K562 (cell line): Measurements from ENCODE around the gene GSTO2. TPM values are rescaled to one million over a fixed set of nuclear protein-coding genes. Genes with fewer than 3 reads are reported as not detected.

Source experiments
- ATAC-seq: fragments of 200-7000 bp; cut with Tn5 transposase; 3 replicates; pipeline ENCODE4 v1.9.1; 2020; ENCODE audit warnings: moderate library complexity
- BruUV-seq: library from RNA; stranded (reverse); fragments of 400-500 nt; replicated peaks from 2 replicates; lab custom pipeline; 2021; lab: Mats Ljungman, UMichigan
- CTCF ChIA-PET: fragments of 300-600 bp; formaldehyde crosslinking; extraction: SDS; loops from one replicate; lab custom pipeline; 2021; ENCODE audit warnings: low intra/inter-chr PET ratio; lab: Yijun Ruan, JAX
- POLR2A ChIA-PET: fragments of 300-600, 350-650 bp; sonication (Branson Sonifier 250); formaldehyde crosslinking; extraction: SDS; loops from one replicate; lab custom pipeline; 2021; ENCODE audit warnings: antibody characterized with exemption, inconsistent platforms; lab: Yijun Ruan, JAX
- DNase-seq, 4 experiments: peaks; one replicate each; pipeline versions ENCODE4 v3.0.0 to v3.0.0-alpha.2; 2011 to 2018; ENCODE audit warnings: low spot score in 3 of 4, mixed read lengths in 3 of 4; ENCODE audit errors: extremely low read depth in 1 of 4
- FAIRE-seq: peaks from 2 replicates; lab custom pipeline; 2011; peaks lifted over from hg19 to GRCh38; lab: Jason Lieb, UNC
- H2AFZ ChIP-seq: 2 replicates; pipeline ENCODE4 v1.6.0; 2011; ENCODE audit warnings: low read depth, low read length, control low read depth, inconsistent platforms
- H3K27ac ChIP-seq: fragments of 200-600 bp; 3 replicates; pipeline ENCODE4 v1.8.0; 2011; ENCODE audit warnings: low read depth, mild to moderate bottlenecking, control low read depth, inconsistent platforms, low read length, moderate library complexity, mixed read lengths; ENCODE audit errors: extremely low read depth
- H3K27me3 ChIP-seq, 2 experiments: fragments of 300-600 bp in 1 of 2; 2 replicates in 1 of 2; 3 replicates in 1 of 2; pipeline versions ENCODE4 v1.6.0 to v1.8.0; 2011; ENCODE audit warnings: inconsistent platforms in 2 of 2, low read length in 2 of 2, mild to moderate bottlenecking in 1 of 2, mixed read lengths in 1 of 2, moderate library complexity in 1 of 2; ENCODE audit not compliant: control insufficient read depth in 2 of 2, insufficient read depth in 2 of 2
- H3K36me3 ChIP-seq: fragments of 300-600 bp; 3 replicates; pipeline ENCODE4 v1.8.0; 2011; ENCODE audit warnings: mild to moderate bottlenecking, low read length, inconsistent platforms; ENCODE audit not compliant: control insufficient read depth, insufficient read depth
- H3K4me1 ChIP-seq, 2 experiments: fragments of 200-600 bp in 1 of 2; replicated peaks in 1 of 2; 2 replicates in 1 of 2; 3 replicates in 1 of 2; pipeline versions ENCODE4 v1.5.1 to v1.8.0; 2011; ENCODE audit warnings: inconsistent platforms in 2 of 2, low read length in 2 of 2, mild to moderate bottlenecking in 1 of 2, mixed read lengths in 1 of 2, moderate library complexity in 1 of 2; ENCODE audit not compliant: control insufficient read depth in 2 of 2, insufficient read depth in 2 of 2
- H3K4me2 ChIP-seq: 2 replicates; pipeline ENCODE4 v1.6.1; 2011; ENCODE audit warnings: low read length, control low read depth, inconsistent platforms, mixed read lengths; ENCODE audit not compliant: insufficient read depth
- H3K4me3 ChIP-seq: fragments of 200-600 bp; sonication (generic), shearing (Covaris generic); 2 replicates; pipeline ENCODE4 v1.5.1; 2016; ENCODE audit warnings: control low read depth, inconsistent platforms
- H3K79me2 ChIP-seq: fragments of 200-600 bp; 3 replicates; pipeline ENCODE4 v1.8.0; 2011; ENCODE audit warnings: low read length, inconsistent platforms; ENCODE audit not compliant: control insufficient read depth, insufficient read depth
- H3K9ac ChIP-seq, 2 experiments: 2 replicates each; pipeline versions ENCODE4 v1.6.0 to v1.6.1; 2011; ENCODE audit warnings: low read depth in 2 of 2, low read length in 2 of 2, control low read depth in 1 of 2, inconsistent platforms in 1 of 2, mild to moderate bottlenecking in 1 of 2, mixed read lengths in 1 of 2; ENCODE audit not compliant: insufficient read depth in 1 of 2
- H3K9me1 ChIP-seq: one replicate; pipeline ENCODE4 v1.6.0; 2011; ENCODE audit warnings: inconsistent platforms, mild to moderate bottlenecking, low read length, moderate library complexity; ENCODE audit not compliant: control insufficient read depth, insufficient read depth
- H3K9me3 ChIP-seq: replicated peaks from 2 replicates; pipeline ENCODE4 v1.5.1; 2011; ENCODE audit warnings: low read depth, low read length, inconsistent platforms; ENCODE audit not compliant: control insufficient read depth, insufficient read depth
- H4K20me1 ChIP-seq: replicated peaks from 2 replicates; pipeline ENCODE4 v1.6.1; 2011; ENCODE audit warnings: low read length, inconsistent platforms, mixed read lengths; ENCODE audit not compliant: control insufficient read depth, insufficient read depth
- ATF7 ChIP-seq: fragments of 450-650 bp; IDR thresholded peaks from 2 replicates; pipeline ENCODE4 v1.7.1; 2014; ENCODE audit warnings: mild to moderate bottlenecking, moderate library complexity
- CREM ChIP-seq: IDR thresholded peaks from 2 replicates; pipeline ENCODE4 v1.6.1; 2014; ENCODE audit warnings: antibody characterized with exemption, low read depth
- DMBX1 ChIP-seq: fragments of 250-450 bp; sonication (Bioruptor Pico); IDR thresholded peaks from 2 replicates; pipeline ENCODE4 v1.8.0; 2022; ENCODE audit warnings: inconsistent platforms, mild to moderate bottlenecking, moderate library complexity, borderline replicate concordance
- EP300 ChIP-seq: IDR thresholded peaks from 2 replicates; pipeline ENCODE4 v1.6.1; 2012; ENCODE audit warnings: low read length, improper control_type of control experiment
- ERF ChIP-seq: fragments of 450-650 bp; formaldehyde crosslinking; IDR thresholded peaks from 2 replicates; pipeline ENCODE4 v1.4.0; 2020; ENCODE audit warnings: mild to moderate bottlenecking, mixed read lengths
- ETV1 ChIP-seq: fragments of 450-650 bp; conservative IDR thresholded peaks from 2 replicates; pipeline ENCODE4 v1.6.1; 2016; ENCODE audit warnings: missing genetic modification characterization, control low read depth, low read depth, missing compliant biosample characterization
- MXI1 ChIP-seq: IDR thresholded peaks from 2 replicates; pipeline ENCODE4 v1.6.1; 2011; ENCODE audit warnings: low read depth, mild to moderate bottlenecking, improper control_type of control experiment, low read length
- POLR2AphosphoS5 ChIP-seq: IDR thresholded peaks from 2 replicates; pipeline ENCODE4 v1.6.1; 2011; ENCODE audit warnings: mild to moderate bottlenecking, low read depth, low read length, moderate library complexity; ENCODE audit not compliant: control insufficient read depth, insufficient read depth
- SAFB2 ChIP-seq: fragments of 200-400 bp; formaldehyde crosslinking; IDR thresholded peaks from 2 replicates; pipeline ENCODE4 v1.6.1; 2018; ENCODE audit warnings: borderline replicate concordance, low read length, low read depth, moderate library complexity; ENCODE audit not compliant: severe bottlenecking
- SMARCE1 ChIP-seq: fragments of 450-650 bp; IDR thresholded peaks from 2 replicates; pipeline ENCODE4 v1.7.1; 2016; ENCODE audit warnings: mild to moderate bottlenecking
- YY1 ChIP-seq, 3 experiments: IDR thresholded peaks; 2 replicates each; pipeline ENCODE4 v1.6.1; 2011; ENCODE audit warnings: low read length in 2 of 3, mild to moderate bottlenecking in 2 of 3, moderate library complexity in 2 of 3, borderline replicate concordance in 1 of 3, control low read depth in 1 of 3, low read depth in 1 of 3; ENCODE audit not compliant: insufficient read depth in 3 of 3, insufficient replicate concordance in 2 of 3, control insufficient read depth in 1 of 3, insufficient read length in 1 of 3; ENCODE audit errors: extremely low read depth in 1 of 3
- ZNF445 ChIP-seq: fragments of 250-450 bp; sonication (Bioruptor Pico); IDR thresholded peaks from 2 replicates; pipeline ENCODE4 v1.4.0; 2020; ENCODE audit warnings: low read depth, mild to moderate bottlenecking, moderate library complexity
- ZNF592 ChIP-seq: fragments of 450-650 bp; IDR thresholded peaks from 2 replicates; pipeline ENCODE4 v1.6.1; 2017; ENCODE audit warnings: antibody characterized with exemption, mild to moderate bottlenecking
- WGBS: fragments of 100-300 bp; shearing (Covaris generic); methylation state at CpG from one replicate; pipeline ENCODE4 v1.1.6; 2016; ENCODE audit warnings: low coverage, mixed read lengths; ENCODE audit not compliant: insufficient coverage; ENCODE audit errors: missing lambda C conversion rate; 5-methylcytosine and 5-hydroxymethylcytosine counted together
- in situ Hi-C: fragments of 300-500 bp; cut with MboI; formaldehyde crosslinking; loops from 4 replicates; pipeline ENCODE4 v1.15.0; 2018; ENCODE audit warnings: inconsistent platforms, mixed read lengths
- intact Hi-C: fragments of 100-400 bp; cut with micrococcal nuclease; formaldehyde crosslinking; loops from 2 replicates; pipeline ENCODE4 v1.14.2; 2022
- polyA plus RNA-seq, 8 experiments: library from polyadenylated mRNA; depleted of rRNA in 4 of 8; stranded (reverse) in 5 of 8; unstranded in 3 of 8; fragments of >200 nt; fragmentation: Nextera tagmentation in 2 of 8; fragmentation: Illumina TruSeq in 1 of 8; extraction: Ambion mirVana in 2 of 8; extraction: Trizol in 1 of 8; gene quantifications; 2 replicates each; pipeline versions ENCODE4 v1.2.1 to v1.2.3, GENCODE V29; 2011 to 2014; ENCODE audit warnings: inconsistent platforms in 1 of 8, missing spikeins in 1 of 8
- total RNA-seq, 7 experiments: library from RNA; depleted of rRNA in 6 of 7; stranded (reverse); fragments of >200 nt in 6 of 7; fragmentation: Illumina TruSeq in 2 of 7; extraction: Trizol in 2 of 7; gene quantifications; 2 replicates each; pipeline versions ENCODE4 v1.2.1 to v1.2.3, GENCODE V29; 2011 to 2021; ENCODE audit warnings: low replicate concordance in 1 of 7

The GSTO2 gene
- total and polyA plus RNA-seq, 9 of the 15 experiments (the other 6 are each of a cell fraction or from before 2014, with no cell fraction given): 0.18 to 1.8 (median 0.90) TPM

DNA sequence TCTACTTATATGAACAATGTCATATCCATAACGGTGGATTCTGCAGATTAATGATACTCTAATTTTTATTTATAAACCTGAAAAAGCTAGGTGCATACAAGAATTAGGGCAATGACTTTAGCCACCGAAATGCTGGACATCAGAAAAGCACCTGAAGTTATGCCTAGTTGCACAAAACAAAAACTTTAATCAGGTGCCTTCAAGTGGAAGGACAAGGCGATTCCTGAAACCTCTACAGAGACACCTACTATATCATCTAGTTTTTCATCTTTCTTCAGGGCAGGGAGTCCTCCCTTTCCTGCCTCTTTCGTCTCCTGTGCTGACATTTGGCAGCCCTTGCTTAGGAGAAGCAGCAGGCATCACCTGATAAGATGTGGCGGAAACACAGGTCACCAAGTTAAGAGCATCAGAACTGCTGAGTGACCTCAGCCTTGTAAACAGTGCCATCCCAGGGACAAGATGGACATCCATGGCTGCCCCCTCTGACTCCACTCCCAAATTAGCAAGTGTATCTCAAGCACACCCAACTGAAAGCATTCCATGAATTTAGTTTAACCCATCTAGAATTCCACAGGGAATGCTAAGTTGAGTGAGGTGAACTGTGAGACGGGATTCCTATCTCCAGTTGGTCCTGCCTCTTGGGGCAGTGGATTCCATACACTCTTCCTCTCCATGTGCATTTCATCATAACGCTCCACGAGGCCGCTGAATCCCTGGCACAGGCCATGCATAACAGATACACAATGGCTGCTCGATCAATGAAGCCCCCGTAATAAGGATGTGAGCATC is 63.5 kb downstream of the GSTO2 start:
- POLR2A ChIA-PET: interaction anchor here (1.5 to 2.4 kb wide), 2 partner anchors 15 to 18 kb away, joined by 3 to 9 read pairs; no protein-coding TSS in a partner anchor
- peak overlapping the region; percentile 69 for H3K27ac ChIP-seq
- no peaks in the 10 kb centered on the region for H3K27me3 ChIP-seq
- H3K36me3 ChIP-seq: peaks cover 76% of the 10 kb centered on the region
- CTCF ChIA-PET: no interaction called here
- DNase-seq (peak; percentile 27 to 81 (median 48)), FAIRE-seq (peak; percentile 96), ATAC-seq (peak; percentile 64)
- peaks cover 63% of the 10 kb centered on the region for H4K20me1 ChIP-seq
- WGBS: 24% methylated on average over 8 of the region's 11 CpGs
- H3K4me1 ChIP-seq: peaks cover 62 to 79% of the 10 kb centered on the region in 2 experiments
- H3K4me2 ChIP-seq: peak overlapping the region; percentile 91
- H3K79me2 ChIP-seq: peaks cover 100% of the 10 kb centered on the region
- peak overlapping the region; percentile 43 to 63; a peak in 3 of 4 replicates for H3K9ac ChIP-seq
- no peaks in the 10 kb centered on the region for H3K9me3 ChIP-seq
- in situ Hi-C loops (no loop called here), intact Hi-C loops (no loop called here)
- no TSS peak for BruUV-seq
- H3K9me1 ChIP-seq: peaks cover 6% of the 10 kb centered on the region
- H2AFZ ChIP-seq: no peak overlapping the region
- no peak overlapping the region; the same call in 1 of the 2 replicates for H3K4me3 ChIP-seq
- 0 out of 2 replicates have a peak, but pooled peaks have one; percentile 13 for TF ChIP-seq ETV1 (tag)
- peak in 1 of 3 experiments; percentile 55 for TF ChIP-seq YY1 (IDR thresholded peaks at IDR 0.05; ENCODE audit: borderline replicate concordance in 1 of 3, control insufficient read depth in 1 of 3, extremely low read depth in 1 of 3, insufficient read depth in 3 of 3, insufficient read length in 1 of 3, insufficient replicate concordance in 2 of 3, low read depth in 1 of 3, low read length in 2 of 3)
- TF ChIP-seq CREM: peak; percentile 60
- no peak for TF ChIP-seq ERF (CRISPR knock-in tag)
- TF ChIP-seq ZNF445 (CRISPR knock-in tag): no peak
- no peak for TF ChIP-seq SAFB2
- peak; percentile 72; the same call in 1 of the 2 replicates for TF ChIP-seq EP300
- TF ChIP-seq MXI1: no peak
- TF ChIP-seq ATF7: 0 out of 2 replicates have a peak, but pooled peaks have one; percentile 15
- peak; percentile 66 for TF ChIP-seq ZNF592
- TF ChIP-seq POLR2AphosphoS5: peak; percentile 64; the same call in 1 of the 2 replicates
- peak; percentile 52; the same call in 1 of the 2 replicates for TF ChIP-seq SMARCE1
- TF ChIP-seq DMBX1: peak; percentile 46; the same call in 1 of the 2 replicates
